ENCODE results near the gene RNF19B.

DNA sequence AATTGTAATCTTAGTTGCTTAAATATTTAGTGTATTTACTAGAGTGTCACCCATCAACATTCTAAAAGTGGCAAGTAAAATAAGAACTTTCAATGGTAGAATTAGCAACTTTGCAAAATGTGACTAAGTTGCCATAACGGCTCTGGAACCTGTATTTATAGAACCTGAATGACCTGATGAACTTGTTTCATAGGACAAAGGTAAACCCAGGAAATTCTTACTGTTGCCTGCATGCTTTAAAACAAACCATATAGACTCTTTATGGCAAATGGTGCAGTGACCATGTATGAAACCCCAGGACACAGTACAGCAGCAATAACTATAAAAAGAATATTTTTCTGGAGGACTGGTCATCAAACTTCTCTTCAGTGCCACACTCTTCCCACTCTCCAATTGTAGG, 49.2 kb upstream of the RNF19B start:
- no peak for TF ChIP-seq EZH2 (IDR thresholded peaks at IDR 0.05)
- TF ChIP-seq EZH2phosphoT487 (IDR thresholded peaks at IDR 0.05) = no peak
